NCI-H146 treated with DMSO at 0.1 percent for 48 hours (cell line): ENCODE measurements around the gene VWA5A.
"Not testable (repeated sequence)": the region's sequence is repeated elsewhere in the genome, so short reads cannot be mapped to it uniquely, and the experiment has no call there.

ENCODE experiments used
- DNase-seq: peaks from one replicate; lab custom pipeline; 2025; ENCODE audit not compliant: unreplicated experiment; lab: John Stamatoyannopoulos, UW

VWA5A gene

DNA sequence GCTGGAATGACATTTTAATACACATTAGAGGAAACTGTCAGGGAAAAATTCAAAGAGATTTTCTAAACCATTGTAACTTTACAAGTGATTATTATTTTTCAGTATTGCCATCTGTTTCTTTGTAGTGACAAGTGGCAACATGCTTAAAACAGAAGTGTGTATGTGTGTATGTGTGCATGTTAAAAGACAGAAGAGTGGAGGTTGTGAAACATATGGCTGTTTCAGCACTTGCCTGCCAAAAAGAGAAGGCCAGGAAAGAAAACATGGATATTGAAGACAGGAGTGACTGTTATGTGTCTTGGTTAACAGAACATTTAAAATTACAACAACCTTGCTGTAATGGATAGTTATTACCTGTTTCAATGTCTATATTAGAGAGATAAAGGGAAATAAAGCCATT, 24.3 kb upstream of the VWA5A start:
- no peak for DNase-seq

GRCh38 chr11:124093330-124093729, 21.9 kb upstream of the VWA5A start:
- DNase-seq, result no peak

DNA sequence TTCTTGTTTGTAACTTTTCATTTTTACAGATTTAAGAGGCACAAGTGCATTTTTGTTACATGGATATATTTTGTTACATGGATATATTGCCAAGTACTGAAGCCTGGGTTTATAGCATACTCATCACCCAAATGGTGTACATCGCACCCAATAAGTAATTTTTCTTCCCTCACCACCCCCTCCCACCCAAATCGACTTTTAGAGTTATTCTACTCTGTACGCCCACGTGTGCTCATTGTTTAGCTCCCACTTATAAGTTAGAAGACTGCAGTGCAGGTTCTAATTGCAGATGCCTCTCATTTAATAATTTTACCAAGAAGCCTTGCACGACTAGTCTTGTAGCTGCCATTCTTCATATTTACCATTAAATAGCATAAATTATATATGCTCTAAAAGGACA, 20.5 kb upstream of the VWA5A start:
- DNase-seq, result no peak

- no peak for DNase-seq
Observed at GRCh38 chr11:124096364-124096763, 18.9 kb upstream of the VWA5A start.

- no peak for DNase-seq
Observed at GRCh38 chr11:124098141-124098540, 17.1 kb upstream of the VWA5A start.

- no peak for DNase-seq
Observed at GRCh38 chr11:124101737-124102136, 13.5 kb upstream of the VWA5A start.

DNA sequence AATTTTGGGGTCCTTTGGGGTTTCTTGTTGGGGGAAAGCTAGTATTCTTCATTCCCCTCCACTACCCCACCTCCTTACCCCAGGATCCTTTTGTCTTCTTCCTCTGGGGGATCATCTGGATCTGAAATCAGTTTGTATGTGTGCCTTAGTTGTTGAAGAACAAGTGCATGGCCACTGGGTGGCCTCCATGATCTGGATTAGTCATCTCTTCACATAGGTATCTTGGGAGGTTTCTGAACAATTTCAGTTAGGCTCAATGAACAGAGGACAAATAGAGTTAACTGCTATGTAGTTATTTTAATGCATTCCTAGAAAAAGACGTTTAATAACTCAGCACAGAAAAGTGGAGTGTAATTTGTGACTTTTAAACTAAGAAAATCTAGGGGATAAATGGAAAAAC, 7.1 kb upstream of the VWA5A start:
- DNase-seq, result no peak

DNA sequence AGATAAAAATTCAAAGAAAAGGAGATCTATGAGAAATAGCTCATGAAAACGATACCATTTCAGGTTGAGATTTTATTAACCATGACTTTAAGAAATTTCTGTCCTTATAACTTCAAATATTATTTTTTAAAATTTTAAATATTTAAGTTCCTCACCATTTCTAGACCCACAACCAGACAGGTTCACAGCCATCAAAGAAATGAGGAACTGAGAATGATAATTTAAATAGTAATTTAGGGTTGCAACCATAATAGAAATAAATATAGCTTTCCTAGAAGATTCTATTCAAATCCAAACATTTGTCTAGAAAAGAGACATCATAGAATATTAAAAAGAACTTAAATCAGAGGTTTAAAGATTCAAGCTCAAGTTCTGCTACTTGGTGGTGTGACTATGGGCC, 5.9 kb upstream of the VWA5A start:
- DNase-seq, result no peak

- DNase-seq, result no peak
Observed at GRCh38 chr11:124110201-124110600, 5.0 kb upstream of the VWA5A start.

- DNase-seq, result no peak
Observed at GRCh38 chr11:124113890-124114289, 1.4 kb upstream of the VWA5A start.

- no peak for DNase-seq
Observed at GRCh38 chr11:124115782-124116616, 749 bp downstream of the VWA5A start.

DNA sequence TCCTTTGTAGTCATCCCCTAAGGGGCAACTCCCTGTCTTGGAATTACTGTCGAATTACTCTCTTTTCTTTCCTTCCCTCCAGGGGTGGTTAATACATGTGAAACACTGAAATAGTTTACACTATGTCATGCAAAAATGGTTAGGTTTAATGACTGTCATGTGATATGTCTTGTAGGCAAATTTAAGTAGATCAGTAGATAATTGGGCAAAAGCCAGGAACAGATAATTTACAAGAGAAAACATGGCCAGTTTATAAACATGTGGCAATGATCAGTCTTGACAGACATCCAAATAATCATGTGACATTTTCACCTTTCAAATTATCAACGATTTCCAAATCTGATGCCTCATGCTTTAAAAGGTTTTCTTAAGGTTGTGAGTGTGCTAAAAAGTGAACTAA, 3.9 kb downstream of the VWA5A start:
- no peak for DNase-seq

GRCh38 chr11:124120891-124121290, 5.6 kb downstream of the VWA5A start:
- no peak for DNase-seq

GRCh38 chr11:124122123-124122522, 6.9 kb downstream of the VWA5A start:
- no peak for DNase-seq

- no peak for DNase-seq
Observed at GRCh38 chr11:124123622-124124021, 8.4 kb downstream of the VWA5A start.

- not testable (repeated sequence) for DNase-seq
Observed at GRCh38 chr11:124127134-124127533, 11.9 kb downstream of the VWA5A start.

DNA sequence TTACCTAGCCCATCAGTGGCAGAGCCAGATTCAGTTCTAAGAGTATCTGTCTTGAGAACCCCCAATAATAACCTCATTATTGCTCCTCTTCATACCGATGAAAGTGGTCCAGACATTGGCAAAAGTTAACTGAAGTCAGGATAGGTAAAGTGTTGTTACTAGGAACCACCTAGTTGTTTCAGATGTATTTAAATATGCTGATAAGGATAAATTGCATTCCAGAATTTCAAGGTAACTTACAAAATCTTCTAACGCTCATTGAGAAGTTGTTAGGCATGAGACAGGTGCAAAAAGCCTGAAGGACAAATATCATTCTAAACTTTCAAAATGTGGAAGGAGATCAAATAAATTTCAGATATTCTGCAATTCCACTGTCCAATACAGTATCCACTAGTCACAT, 27.8 kb downstream of the VWA5A start:
- no peak for DNase-seq

- DNase-seq, result no peak
Observed at GRCh38 chr11:124147951-124148350, 32.7 kb downstream of the VWA5A start.

DNA sequence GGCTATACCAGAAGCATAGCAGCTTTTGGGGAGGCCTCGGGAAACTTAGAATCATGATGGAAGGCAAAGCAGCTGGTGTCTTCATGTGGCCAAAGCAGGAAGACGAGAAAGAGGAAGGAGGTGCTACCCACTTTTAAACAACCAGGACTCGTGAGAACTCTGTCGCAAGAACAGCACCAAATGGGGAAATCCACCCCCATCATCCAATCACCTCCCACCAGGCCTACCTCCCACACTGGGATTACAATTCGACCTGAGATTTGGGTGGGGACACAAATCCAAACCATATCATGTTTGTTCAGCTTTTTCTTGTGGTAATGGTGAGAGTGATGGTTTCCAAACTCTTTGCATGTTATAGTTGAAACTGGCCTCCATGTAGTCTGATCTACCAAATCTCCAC, 35.4 kb downstream of the VWA5A start:
- DNase-seq, result no peak

- DNase-seq, result no peak
Observed at GRCh38 chr11:124152770-124153407, 37.6 kb downstream of the VWA5A start.

DNA sequence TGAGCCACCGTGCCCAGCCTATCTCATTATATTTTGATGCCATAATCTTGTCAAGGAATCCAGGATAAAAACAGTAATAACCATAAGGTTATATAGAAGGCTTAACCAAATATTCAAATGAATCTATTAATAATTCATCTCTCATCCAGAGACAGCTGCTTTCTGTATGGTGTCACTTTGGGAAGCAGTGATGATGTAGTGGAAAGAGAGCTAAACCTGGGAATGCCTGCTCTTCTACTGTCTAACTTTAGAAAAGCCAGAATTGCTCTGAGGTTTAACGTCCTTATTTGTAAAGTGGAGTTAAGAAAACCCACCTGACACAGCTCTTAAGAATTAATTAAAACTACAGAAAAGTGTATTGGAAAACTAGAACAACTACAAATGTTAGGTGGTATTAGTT, 38.6 kb downstream of the VWA5A start:
- DNase-seq, result no peak

DNA sequence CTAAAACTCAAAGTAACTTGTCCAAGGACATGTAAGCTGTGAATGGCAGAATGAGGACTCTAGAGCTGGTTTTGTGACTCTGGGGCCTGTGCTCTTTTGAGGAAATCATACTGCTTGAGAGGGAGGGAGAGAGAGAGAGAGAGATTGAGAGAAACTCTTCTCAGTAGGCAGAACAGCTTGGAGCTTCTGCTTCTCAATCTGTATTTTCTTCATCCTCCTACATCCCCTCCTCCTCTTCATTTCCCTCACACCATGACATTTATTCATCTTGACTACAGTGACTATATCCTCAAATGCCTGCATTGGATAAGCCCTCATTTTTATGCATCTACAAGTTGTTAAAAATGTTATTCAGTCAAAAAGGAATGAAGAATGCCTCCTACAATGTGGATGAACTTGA, 44.2 kb downstream of the VWA5A start:
- no peak for DNase-seq

GRCh38 chr11:124160986-124161385, 45.7 kb downstream of the VWA5A start:
- DNase-seq, result no peak
